NCI-H146 treated with DMSO at 0.1 percent for 48 hours (cell line): Measurements from ENCODE around the gene OR1I1.
A peak's percentile ranks its signal among the peaks of the same experiment; 100 is the strongest.

ENCODE experiments used
- DNase-seq: peaks from one replicate; lab custom pipeline; 2025; ENCODE audit not compliant: unreplicated experiment; lab: John Stamatoyannopoulos, UW

Gene OR1I1

GRCh38 chr19:15116856-15117255 is 34.8 kb downstream of the OR1I1 start:
- DNase-seq, result no peak

GRCh38 chr19:15118248-15118647 is 36.2 kb downstream of the OR1I1 start:
- DNase-seq, result no peak

GRCh38 chr19:15118789-15119494 is 36.9 kb downstream of the OR1I1 start:
- DNase-seq, result no peak

GRCh38 chr19:15120135-15121026 is 38.4 kb downstream of the OR1I1 start:
- no peak for DNase-seq

- no peak for DNase-seq
Measured at GRCh38 chr19:15122331-15123030, 40.5 kb downstream of the OR1I1 start.

GRCh38 chr19:15123031-15123890 is 41.2 kb downstream of the OR1I1 start:
- no peak for DNase-seq

GRCh38 chr19:15123900-15124299 is 41.9 kb downstream of the OR1I1 start:
- no peak for DNase-seq

- DNase-seq, result no peak
Measured at GRCh38 chr19:15124572-15125231, 42.7 kb downstream of the OR1I1 start.

- peak; percentile 98 for DNase-seq
Measured at GRCh38 chr19:15125232-15126067, 43.4 kb downstream of the OR1I1 start.

- no peak for DNase-seq
Measured at GRCh38 chr19:15126131-15126910, 44.3 kb downstream of the OR1I1 start.

GRCh38 chr19:15128162-15128770 is 46.3 kb downstream of the OR1I1 start:
- DNase-seq, result no peak

GRCh38 chr19:15129856-15130585 is 48.0 kb downstream of the OR1I1 start:
- no peak for DNase-seq

GRCh38 chr19:15136234-15136954 is 54.4 kb downstream of the OR1I1 start:
- DNase-seq, result no peak

- no peak for DNase-seq
Measured at GRCh38 chr19:15137777-15138176, 55.8 kb downstream of the OR1I1 start.

- DNase-seq, result no peak
Measured at GRCh38 chr19:15138427-15138826, 56.4 kb downstream of the OR1I1 start.

GRCh38 chr19:15141143-15141542 is 59.1 kb downstream of the OR1I1 start:
- no peak for DNase-seq

GRCh38 chr19:15142313-15142712 is 60.3 kb downstream of the OR1I1 start:
- DNase-seq, result no peak
